Naive thymus-derived CD4-positive, alpha-beta T cell (primary cell): ENCODE data around the gene CCNYL1. TPM values are rescaled to one million over a fixed set of nuclear protein-coding genes. Genes with fewer than 3 reads are reported as not detected.
"Not testable (repeated sequence)": the region's sequence is repeated elsewhere in the genome, so short reads cannot be mapped to it uniquely, and the experiment has no call there.

Experiments
- ATAC-seq: fragments of 150-1000 bp; cut with Tn5 transposase; 2 replicates; pipeline ENCODE4 v1.10.0; 2021; ENCODE audit warnings: mild to moderate bottlenecking, moderate library complexity
- CTCF ChIA-PET: fragments of 350-600 bp; sonication (Branson Sonifier 250); formaldehyde crosslinking; loops from one replicate; lab custom pipeline; 2021; ENCODE audit warnings: antibody characterized with exemption; lab: Charles Lee
- POLR2A ChIA-PET: fragments of 350-600 bp; sonication (Branson Sonifier 250); formaldehyde crosslinking; loops from one replicate; lab custom pipeline; 2021; ENCODE audit warnings: antibody characterized with exemption, inconsistent platforms; lab: Charles Lee
- DNase-seq, 9 donors: peaks; one replicate each; pipeline versions ENCODE4 v3.0.0 to v3.0.0-alpha.2; 2020 to 2022; ENCODE audit warnings: mixed read lengths in 1 of 9
- H3K27ac ChIP-seq: one replicate; pipeline ENCODE4 v1.7.0; 2013; ENCODE audit warnings: mild to moderate bottlenecking, low read depth, low read length, moderate library complexity
- H3K27me3 ChIP-seq, 2 donors: one replicate each; pipeline ENCODE4 v1.7.0; 2013; ENCODE audit warnings: low read length in 2 of 2, mild to moderate bottlenecking in 2 of 2, moderate library complexity in 2 of 2; ENCODE audit not compliant: control insufficient read depth in 2 of 2, insufficient read depth in 2 of 2
- H3K36me3 ChIP-seq, 3 experiments: 1 replicate in 2 of 3; 2 replicates in 1 of 3; pipeline ENCODE4 v1.7.0; 2013; ENCODE audit warnings: low read length in 3 of 3, mild to moderate bottlenecking in 3 of 3, moderate library complexity in 1 of 3; ENCODE audit not compliant: insufficient read depth in 3 of 3, control insufficient read depth in 2 of 3
- H3K4me1 ChIP-seq, 2 donors: one replicate each; pipeline ENCODE4 v1.7.0; 2013; ENCODE audit warnings: low read length in 2 of 2, mild to moderate bottlenecking in 2 of 2, moderate library complexity in 1 of 2; ENCODE audit not compliant: control insufficient read depth in 2 of 2, insufficient read depth in 2 of 2
- H3K4me3 ChIP-seq: 2 replicates; pipeline ENCODE4 v1.7.0; 2013; ENCODE audit warnings: mild to moderate bottlenecking, low read length
- H3K9me3 ChIP-seq, 3 experiments: 1 replicate in 2 of 3; 2 replicates in 1 of 3; pipeline ENCODE4 v1.7.0; 2013; ENCODE audit warnings: low read length in 3 of 3; ENCODE audit not compliant: control insufficient read depth in 2 of 3
- H3K27ac Mint-ChIP-seq, 9 donors: one replicate each; pipeline ENCODE4 v1.8.0; 2020 to 2022; ENCODE audit warnings: mixed read lengths in 9 of 9, mild to moderate bottlenecking in 8 of 9, moderate library complexity in 5 of 9, inconsistent platforms in 2 of 9
- H3K27me3 Mint-ChIP-seq, 5 donors: one replicate each; pipeline ENCODE4 v1.8.0; 2021 to 2022; ENCODE audit warnings: mixed read lengths in 5 of 5, mild to moderate bottlenecking in 1 of 5
- H3K36me3 Mint-ChIP-seq, 5 donors: one replicate each; pipeline ENCODE4 v1.8.0; 2020 to 2022; ENCODE audit warnings: mixed read lengths in 5 of 5, mild to moderate bottlenecking in 3 of 5, inconsistent platforms in 1 of 5
- H3K4me1 Mint-ChIP-seq, 7 donors: one replicate each; pipeline ENCODE4 v1.8.0; 2020 to 2022; ENCODE audit warnings: mixed read lengths in 7 of 7, mild to moderate bottlenecking in 3 of 7, inconsistent platforms in 1 of 7
- H3K4me3 Mint-ChIP-seq, 10 donors: one replicate each; pipeline ENCODE4 v1.8.0; 2020 to 2022; ENCODE audit warnings: mild to moderate bottlenecking in 10 of 10, mixed read lengths in 10 of 10, moderate library complexity in 6 of 10, inconsistent platforms in 2 of 10
- H3K9me3 Mint-ChIP-seq, 11 donors: one replicate each; pipeline ENCODE4 v1.8.0; 2020 to 2022; ENCODE audit warnings: mixed read lengths in 11 of 11, mild to moderate bottlenecking in 4 of 11, inconsistent platforms in 1 of 11, moderate library complexity in 1 of 11
- intact Hi-C, 2 donors: fragments of 100-400 bp; cut with micrococcal nuclease; formaldehyde crosslinking; loops; one replicate each; pipeline ENCODE4 v1.15.1; 2023
- polyA plus RNA-seq, 2 donors: library from polyadenylated mRNA; unstranded; fragments of 300-500 nt; fragmentation: Illumina TruSeq; gene quantifications; one replicate each; pipeline ENCODE4 v1.2.3, GENCODE V29; 2021
- total RNA-seq, 6 experiments: library from RNA in 5 of 6; stranded (reverse) in 5 of 6; gene quantifications; 1 replicate in 5 of 6; 2 replicates in 1 of 6; pipeline ENCODE4 v1.2.3 and lab custom pipeline; 2021 to 2026

The CCNYL1 gene
- total and polyA plus RNA-seq, 7 experiments from 2014 or later, result 1.7 to 16.7 (median 9.5) TPM

DNA sequence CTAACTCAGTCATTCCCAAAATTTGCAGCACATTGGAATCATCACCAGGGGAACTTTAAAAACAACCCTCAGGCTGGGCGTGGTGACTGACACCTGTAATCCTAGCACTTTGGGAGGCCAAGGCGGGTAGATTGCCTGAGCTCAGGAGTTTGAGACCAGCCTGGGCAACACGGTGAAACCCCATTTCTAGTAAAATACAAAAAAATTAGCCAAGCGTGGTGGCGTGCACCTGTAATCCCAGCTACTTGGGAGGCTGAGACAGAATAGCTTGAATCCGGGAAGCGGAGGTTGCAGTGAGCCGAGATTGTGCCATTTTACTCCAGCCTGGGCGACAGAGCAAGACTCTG lies 24.0 kb downstream of the CCNYL1 start:
- H3K4me1 Mint-ChIP-seq, H3K9me3 ChIP-seq, intact Hi-C loops, H3K9me3 Mint-ChIP-seq, H3K4me3 ChIP-seq, H3K27me3 Mint-ChIP-seq, H3K4me3 Mint-ChIP-seq, DNase-seq, POLR2A ChIA-PET, CTCF ChIA-PET, ATAC-seq, H3K27me3 ChIP-seq, H3K27ac Mint-ChIP-seq, H3K4me1 ChIP-seq, H3K27ac ChIP-seq: not testable (repeated sequence)
- H3K36me3 ChIP-seq, result peaks cover 0 to 13% (median 0%) of the 10 kb centered on the region in 3 experiments
- H3K36me3 Mint-ChIP-seq, result peaks cover 2 to 26% (median 6%) of the 10 kb centered on the region in 5 donors

DNA sequence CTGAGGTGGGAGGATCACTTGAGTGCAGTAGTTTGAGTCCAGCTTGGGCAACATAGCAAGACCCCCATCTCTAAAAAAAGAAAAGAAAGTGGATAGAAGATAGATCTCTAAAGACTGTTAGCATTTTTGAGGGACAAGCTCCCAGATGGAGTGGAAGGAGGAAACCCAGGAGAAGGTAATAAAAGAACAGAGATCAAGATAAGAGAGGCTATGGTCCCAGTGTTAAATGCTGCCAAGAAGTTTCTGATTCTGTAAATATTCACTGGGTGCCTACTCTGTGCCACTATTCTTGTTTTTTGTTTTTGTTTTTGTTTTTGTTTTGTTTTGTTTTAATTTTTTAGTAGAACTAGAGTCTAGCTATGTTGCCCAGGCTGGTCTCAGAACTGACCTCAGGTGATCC lies 32.1 kb downstream of the CCNYL1 start:
- H3K27me3 ChIP-seq, result no peaks in the 10 kb centered on the region
- H3K9me3 Mint-ChIP-seq, result no peaks in the 10 kb centered on the region
- POLR2A ChIA-PET, result no interaction called here
- ATAC-seq (no peak), DNase-seq (no peak)
- peaks cover 0 to 17% (median 0%) of the 10 kb centered on the region in 3 experiments for H3K36me3 ChIP-seq
- H3K4me3 Mint-ChIP-seq, result no peak overlapping the region
- H3K4me3 ChIP-seq, result no peak overlapping the region
- intact Hi-C loops, result loop anchor here (10.0 kb wide), 2 partner anchors 939 to 1049 kb away; no protein-coding TSS in a partner anchor
- no peaks in the 10 kb centered on the region for H3K27me3 Mint-ChIP-seq
- H3K36me3 Mint-ChIP-seq, result peaks cover 0 to 17% (median 3%) of the 10 kb centered on the region in 5 donors
- no peaks in the 10 kb centered on the region for H3K4me1 ChIP-seq
- H3K27ac Mint-ChIP-seq, result no peak overlapping the region
- no peak overlapping the region for H3K27ac ChIP-seq
- no peaks in the 10 kb centered on the region for H3K9me3 ChIP-seq
- CTCF ChIA-PET, result interaction anchor here (0.6 to 1.5 kb wide), 3 partner anchors 32 to 298 kb away, joined by 3 to 13 read pairs (median 3); partner anchors contain the start of gene CCNYL1
- peaks cover 0 to 1% (median 0%) of the 10 kb centered on the region in 7 donors for H3K4me1 Mint-ChIP-seq

DNA sequence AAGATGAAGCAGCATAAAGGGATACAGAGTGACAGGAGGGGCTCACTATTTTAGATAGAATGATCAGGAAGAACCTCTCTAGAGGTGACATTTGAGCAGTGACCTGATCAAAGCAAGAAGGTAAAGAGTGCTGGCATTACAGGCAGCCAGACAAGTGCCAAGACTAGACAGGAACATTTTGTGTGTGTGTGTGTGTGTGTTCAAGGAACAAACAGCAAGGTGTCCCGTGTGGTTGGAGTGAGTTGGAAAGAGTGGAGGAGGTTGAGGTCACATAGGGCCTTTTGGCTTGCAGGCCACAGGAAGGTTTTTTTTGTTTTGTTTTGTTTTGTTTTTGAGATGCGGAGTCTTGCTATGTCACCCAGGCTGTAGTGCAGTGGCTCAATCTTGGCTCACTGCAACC lies 32.6 kb downstream of the CCNYL1 start:
- Mint-ChIP-seq H3K4me1 (no peaks in the 10 kb centered on the region), H3K9me3 (no peaks in the 10 kb centered on the region), H3K36me3 (peaks cover 0 to 17% (median 3%) of the 10 kb centered on the region in 5 donors), H3K27me3 (no peaks in the 10 kb centered on the region), H3K27ac (no peak overlapping the region), H3K4me3 (no peak overlapping the region)
- no peak for ATAC-seq
- H3K36me3 ChIP-seq, result peaks cover 0 to 17% (median 0%) of the 10 kb centered on the region in 3 experiments
- no peaks in the 10 kb centered on the region for H3K9me3 ChIP-seq
- no peak for DNase-seq
- CTCF ChIA-PET, result interaction anchor here (1.3 kb wide), 1 partner anchor 297 kb away, joined by 3 read pairs; no protein-coding TSS in a partner anchor
- H3K4me1 ChIP-seq, result no peaks in the 10 kb centered on the region
- intact Hi-C loops, result loop anchor here (10.0 kb wide), 2 partner anchors 939 to 1049 kb away; no protein-coding TSS in a partner anchor
- H3K4me3 ChIP-seq, result no peak overlapping the region
- no peak overlapping the region for H3K27ac ChIP-seq
- POLR2A ChIA-PET, result no interaction called here
- H3K27me3 ChIP-seq, result no peaks in the 10 kb centered on the region

DNA sequence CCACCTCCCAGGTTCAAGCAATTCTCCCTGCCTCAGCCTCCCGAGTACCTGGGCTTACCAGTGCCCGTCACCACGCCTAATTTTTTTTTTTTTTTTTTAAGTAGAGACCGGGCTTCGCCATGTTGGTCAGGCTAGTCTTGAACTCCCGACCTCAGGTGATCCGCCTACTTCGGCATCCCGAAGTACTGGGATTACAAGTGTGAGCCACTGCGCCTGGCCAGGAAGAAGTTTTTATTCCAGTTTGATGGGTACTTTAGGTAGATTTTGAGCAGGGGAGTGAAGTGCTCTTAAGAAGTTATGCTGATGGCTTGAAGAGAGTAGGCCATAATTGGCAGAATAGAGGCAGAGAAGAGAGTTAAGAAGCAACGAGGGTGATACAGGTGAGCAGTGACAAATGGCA lies 33.0 kb downstream of the CCNYL1 start:
- H3K4me3 ChIP-seq, result no peak overlapping the region
- H3K36me3 Mint-ChIP-seq, result peaks cover 0 to 17% (median 3%) of the 10 kb centered on the region in 5 donors
- no peaks in the 10 kb centered on the region for H3K27me3 Mint-ChIP-seq
- DNase-seq (no peak), ATAC-seq (no peak)
- no peaks in the 10 kb centered on the region for H3K4me1 Mint-ChIP-seq
- H3K36me3 ChIP-seq, result peaks cover 0 to 17% (median 0%) of the 10 kb centered on the region in 3 experiments
- no peak overlapping the region for H3K27ac ChIP-seq
- H3K9me3 Mint-ChIP-seq, result no peaks in the 10 kb centered on the region
- no peaks in the 10 kb centered on the region for H3K27me3 ChIP-seq
- intact Hi-C loops, result loop anchor here (10.0 kb wide), 2 partner anchors 940 to 1050 kb away; no protein-coding TSS in a partner anchor
- ChIA-PET POLR2A (interaction anchor here (0.7 kb wide), 1 partner anchor 17 kb away, joined by 4 read pairs; no protein-coding TSS in a partner anchor), CTCF (interaction anchor here (1.1 kb wide), 1 partner anchor 331 kb away, joined by 4 read pairs; no protein-coding TSS in a partner anchor)
- H3K4me3 Mint-ChIP-seq, result no peak overlapping the region
- H3K4me1 ChIP-seq, result no peaks in the 10 kb centered on the region
- no peaks in the 10 kb centered on the region for H3K9me3 ChIP-seq
- H3K27ac Mint-ChIP-seq, result no peak overlapping the region

DNA sequence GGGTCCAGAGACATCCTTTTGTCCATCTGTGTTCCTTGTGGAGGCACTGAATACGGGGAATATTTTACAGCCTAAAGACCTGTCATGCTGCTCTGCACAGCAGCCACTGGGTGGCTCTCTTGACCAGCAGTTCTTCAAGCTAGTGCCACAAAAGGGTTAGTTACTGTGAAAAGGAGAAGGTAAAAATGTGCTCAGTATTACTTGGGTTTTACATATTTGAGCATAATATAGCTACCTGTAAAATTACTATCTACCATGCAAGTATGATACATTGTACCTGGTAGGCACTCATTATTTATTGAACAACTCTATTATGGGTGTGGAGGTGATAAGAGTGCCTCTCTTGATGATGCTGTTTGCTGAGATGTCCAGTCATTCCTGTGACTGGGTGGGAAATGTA lies 34.7 kb downstream of the CCNYL1 start:
- Mint-ChIP-seq H3K27ac (peak overlapping the region in 1 of 9 donors; percentile 20), H3K4me3 (no peak overlapping the region), H3K27me3 (no peaks in the 10 kb centered on the region), H3K4me1 (no peaks in the 10 kb centered on the region), H3K9me3 (no peaks in the 10 kb centered on the region), H3K36me3 (peaks cover 0 to 24% (median 3%) of the 10 kb centered on the region in 5 donors)
- POLR2A ChIA-PET, result no interaction called here
- H3K4me1 ChIP-seq, result no peaks in the 10 kb centered on the region
- no peak overlapping the region for H3K27ac ChIP-seq
- peak; percentile 85 for ATAC-seq
- H3K27me3 ChIP-seq, result no peaks in the 10 kb centered on the region
- DNase-seq, result peak in 7 of 9 donors; percentile 17 to 50 (median 34)
- H3K4me3 ChIP-seq, result no peak overlapping the region
- CTCF ChIA-PET, result interaction anchor here (0.6 to 2.0 kb wide), 9 partner anchors 12 to 295 kb away, joined by 3 to 16 read pairs (median 3); partner anchors contain the start of gene FZD5
- H3K9me3 ChIP-seq, result no peaks in the 10 kb centered on the region
- peaks cover 0 to 27% (median 0%) of the 10 kb centered on the region in 3 experiments for H3K36me3 ChIP-seq
- intact Hi-C loops, result loop anchor here (1.0 to 10.0 kb wide), 7 partner anchors 227 to 1051 kb away; no protein-coding TSS in a partner anchor

DNA sequence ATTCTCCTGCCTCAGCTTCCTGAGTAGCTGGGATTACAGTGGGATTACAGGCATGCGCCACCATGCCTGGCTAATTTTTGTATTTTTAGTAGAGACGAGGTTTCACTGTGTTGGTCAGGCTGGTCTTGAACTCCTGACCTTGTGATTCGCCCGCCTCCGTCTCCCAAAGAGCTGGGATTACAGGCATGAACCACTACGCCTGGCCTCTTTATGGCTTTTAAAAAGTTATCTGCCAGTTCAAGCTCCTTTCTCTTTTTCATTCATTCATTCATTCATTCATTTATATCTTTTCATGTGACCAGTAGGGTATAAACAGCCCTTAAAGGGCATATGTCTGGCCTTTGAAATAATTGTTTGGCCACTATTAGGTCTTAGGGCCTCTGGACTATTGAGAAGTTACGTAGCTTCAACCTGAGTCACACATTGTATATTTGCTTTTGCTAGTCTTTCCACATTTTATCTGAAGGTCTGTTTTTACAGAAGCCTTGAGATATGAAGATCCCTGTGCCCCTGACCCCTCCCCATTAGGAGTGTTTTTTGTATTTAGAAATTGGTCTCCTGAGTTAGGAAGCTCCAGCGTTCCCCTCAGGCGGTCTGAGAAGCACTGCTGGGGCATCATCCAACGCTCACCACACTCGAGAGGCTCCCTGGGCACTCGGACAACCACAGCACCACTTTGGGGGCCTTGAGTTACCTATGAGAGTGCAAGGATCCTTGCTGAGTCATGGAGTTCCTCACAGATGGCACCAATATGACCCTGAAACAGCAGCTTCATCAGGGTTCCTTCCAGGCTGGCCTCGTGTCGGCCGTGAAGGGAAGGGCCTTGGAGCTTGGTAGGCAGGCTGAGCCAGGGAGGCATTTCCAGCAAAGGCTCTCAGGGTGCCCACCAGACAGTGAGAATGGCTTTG lies 36.5 kb downstream of the CCNYL1 start:
- H3K4me3 ChIP-seq, result no peak overlapping the region
- no peaks in the 10 kb centered on the region for H3K9me3 ChIP-seq
- Mint-ChIP-seq H3K9me3 (no peaks in the 10 kb centered on the region), H3K27me3 (no peaks in the 10 kb centered on the region), H3K4me3 (no peak overlapping the region), H3K27ac (no peak overlapping the region), H3K36me3 (peaks cover 0 to 20% (median 0%) of the 10 kb centered on the region in 5 donors), H3K4me1 (no peaks in the 10 kb centered on the region)
- peaks cover 0 to 20% (median 0%) of the 10 kb centered on the region in 3 experiments for H3K36me3 ChIP-seq
- ATAC-seq (no peak), DNase-seq (no peak)
- H3K4me1 ChIP-seq, result no peaks in the 10 kb centered on the region
- no peak overlapping the region for H3K27ac ChIP-seq
- ChIA-PET POLR2A (no interaction called here), CTCF (interaction anchor here (0.6 to 1.3 kb wide), 4 partner anchors 82 to 335 kb away, joined by 3 to 8 read pairs (median 3); no protein-coding TSS in a partner anchor)
- intact Hi-C loops, result loop anchor here (10.0 kb wide), 2 partner anchors 943 to 1053 kb away; no protein-coding TSS in a partner anchor
- no peaks in the 10 kb centered on the region for H3K27me3 ChIP-seq
